ENCODE data around the gene AKAP3.

Gene AKAP3

GRCh38 chr12:4591180-4591687 is 57.6 kb downstream of the AKAP3 start:
- no peak for DNase-seq

- DNase-seq: no peak
Measured at GRCh38 chr12:4589941-4590340, 58.9 kb downstream of the AKAP3 start.

GRCh38 chr12:4588916-4589315 is 59.9 kb downstream of the AKAP3 start:
- no peak for DNase-seq

- DNase-seq: no peak
Measured at GRCh38 chr12:4587108-4587507, 61.7 kb downstream of the AKAP3 start.

- no peak for DNase-seq
Measured at GRCh38 chr12:4586500-4586899, 62.4 kb downstream of the AKAP3 start.

- no peak for DNase-seq
Measured at GRCh38 chr12:4584896-4585295, 64.0 kb downstream of the AKAP3 start.

- no peak for DNase-seq
Measured at GRCh38 chr12:4584281-4584680, 64.6 kb downstream of the AKAP3 start.

- no peak for DNase-seq
Measured at GRCh38 chr12:4580281-4580688, 68.6 kb downstream of the AKAP3 start.

GRCh38 chr12:4579305-4580102 is 69.3 kb downstream of the AKAP3 start:
- no peak for DNase-seq

- no peak for DNase-seq
Measured at GRCh38 chr12:4572680-4573079, 76.2 kb downstream of the AKAP3 start.

GRCh38 chr12:4569261-4569660 is 79.6 kb downstream of the AKAP3 start:
- DNase-seq: no peak

GRCh38 chr12:4567073-4567881 is 81.6 kb downstream of the AKAP3 start:
- DNase-seq: no peak

GRCh38 chr12:4566474-4566873 is 82.4 kb downstream of the AKAP3 start:
- no peak for DNase-seq
